Prostate gland (tissue), 2 donors: Measurements from ENCODE around the gene TNFAIP8. TPM values are rescaled to one million over a fixed set of nuclear protein-coding genes. Genes with fewer than 3 reads are reported as not detected.

Experiments used
- DNase-seq: peaks from one replicate; pipeline ENCODE4 v3.0.0-alpha.2; 2019; ENCODE audit warnings: low spot score
- H3K27ac ChIP-seq, 2 donors: fragments of 200-600 bp; sonication (generic); 2 replicates each; pipeline ENCODE4 v1.5.1; 2017 to 2019
- H3K27me3 ChIP-seq: fragments of 200-600 bp; sonication (generic); replicated peaks from 2 replicates; pipeline ENCODE4 v1.5.1; 2019; ENCODE audit not compliant: insufficient read depth
- H3K36me3 ChIP-seq, 2 donors: fragments of 200-600 bp; sonication (generic); 1 replicate in 1 of 2; 2 replicates in 1 of 2; pipeline versions ENCODE4 v1.5.1 to v1.8.1; 2017 to 2019
- H3K4me1 ChIP-seq: fragments of 200-600 bp; sonication (generic); replicated peaks from 2 replicates; pipeline ENCODE4 v1.5.1; 2019
- H3K4me3 ChIP-seq, 2 donors: fragments of 200-600 bp; sonication (generic); 2 replicates each; pipeline ENCODE4 v1.5.1; 2017 to 2019
- H3K9me3 ChIP-seq: fragments of 200-600 bp; sonication (generic); 2 replicates; pipeline ENCODE4 v1.5.1; 2017
- CTCF ChIP-seq, 4 experiments: fragments of 200-600 bp in 2 of 4; fragments of 450-650 bp in 2 of 4; sonication (generic) in 2 of 4; IDR thresholded peaks; 1 replicate in 3 of 4; 2 replicates in 1 of 4; pipeline ENCODE4 v1.5.1; 2016 to 2019; ENCODE audit warnings: antibody characterized with exemption in 4 of 4, mild to moderate bottlenecking in 2 of 4, moderate library complexity in 2 of 4
- POLR2A ChIP-seq: fragments of 450-650 bp; IDR thresholded peaks from one replicate; pipeline ENCODE4 v1.6.1; 2016; ENCODE audit warnings: antibody characterized with exemption, mild to moderate bottlenecking
- POLR2AphosphoS5 ChIP-seq: sonication (generic); formaldehyde crosslinking; IDR thresholded peaks from one replicate; pipeline ENCODE4 v1.6.1; 2017; ENCODE audit warnings: antibody characterized with exemption
- WGBS: methylation state at CpG from one replicate; pipeline ENCODE4 v1.1.5; 2018; 5-methylcytosine and 5-hydroxymethylcytosine counted together
- intact Hi-C: fragments of 100-400 bp; cut with DNase I; formaldehyde crosslinking; loops from one replicate; pipeline ENCODE4 v1.14.2; 2022
- total RNA-seq, 2 donors: library from RNA; depleted of rRNA; stranded (reverse); fragments of >200 nt; gene quantifications; one replicate each; pipeline ENCODE4 v1.1.0, GENCODE V29; 2016

Gene TNFAIP8
- total RNA-seq, 2 donors from 2014 or later = 21.6 to 40.0 TPM

DNA sequence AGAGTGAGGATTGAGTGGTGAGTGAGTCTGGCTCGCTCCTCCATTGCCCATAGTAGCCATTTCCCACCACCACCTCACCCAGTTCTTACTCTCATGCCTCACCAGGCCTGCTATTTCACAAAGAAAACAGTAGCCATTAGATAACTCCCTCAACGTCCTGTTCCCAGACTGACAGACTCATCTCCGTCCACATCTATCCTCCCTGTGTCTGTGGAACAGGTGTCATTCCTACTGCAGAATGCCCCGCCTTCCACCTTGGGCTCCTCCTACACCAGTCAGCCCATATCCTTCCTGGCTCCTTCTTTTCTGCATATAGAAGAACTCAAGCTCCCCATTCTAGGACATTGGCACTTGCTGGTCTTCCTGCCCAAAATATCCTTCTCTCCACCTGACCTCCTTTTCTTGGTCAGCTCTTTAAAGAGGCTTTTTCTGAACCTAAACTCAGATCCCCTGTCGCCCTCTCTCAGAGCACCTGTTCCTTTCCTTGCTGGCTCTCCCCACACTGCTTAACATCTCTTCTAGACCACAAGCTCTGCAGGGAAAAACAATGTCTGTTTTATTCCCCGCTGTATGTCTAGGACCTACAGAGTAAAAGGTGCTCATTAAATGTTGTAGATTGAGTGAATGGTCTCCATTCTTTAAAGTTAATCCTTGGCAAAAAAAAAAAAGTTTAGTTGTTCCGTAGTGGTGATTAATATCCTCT, 3.2 kb downstream of the TNFAIP8 start:
- Histone ChIP-seq H3K36me3 (no peaks in the 10 kb centered on the region), H3K9me3 (no peaks in the 10 kb centered on the region), H3K27ac (no peak overlapping the region), H3K27me3 (no peaks in the 10 kb centered on the region), H3K4me3 (no peak overlapping the region), H3K4me1 (no peaks in the 10 kb centered on the region)
- WGBS = 92% methylated on average over 7 of the region's 7 CpGs
- no peak for DNase-seq
- intact Hi-C loops = loop anchor here (5.0 kb wide), 1 partner anchor 53 kb away; no protein-coding TSS in a partner anchor
- TF ChIP-seq CTCF (IDR thresholded peaks at IDR 0.05) (no peak), POLR2A (no peak)

GRCh38 chr5:119359737-119360413, 4.1 kb downstream of the TNFAIP8 start:
- Histone ChIP-seq H3K36me3 (no peaks in the 10 kb centered on the region), H3K27ac (no peak overlapping the region), H3K4me3 (no peak overlapping the region), H3K9me3 (no peaks in the 10 kb centered on the region), H3K27me3 (no peaks in the 10 kb centered on the region), H3K4me1 (no peaks in the 10 kb centered on the region)
- intact Hi-C loops = loop anchor here (5.0 kb wide), 1 partner anchor 52 kb away; no protein-coding TSS in a partner anchor
- TF ChIP-seq CTCF (IDR thresholded peaks at IDR 0.05) (no peak), POLR2A (no peak), POLR2AphosphoS5 (no peak)
- 53% methylated on average over 4 of the region's 4 CpGs for WGBS
- DNase-seq = no peak

GRCh38 chr5:119360905-119361593, 5.2 kb downstream of the TNFAIP8 start:
- Histone ChIP-seq H3K27me3 (no peaks in the 10 kb centered on the region), H3K4me3 (no peak overlapping the region), H3K9me3 (no peaks in the 10 kb centered on the region), H3K4me1 (no peaks in the 10 kb centered on the region), H3K27ac (no peak overlapping the region), H3K36me3 (no peaks in the 10 kb centered on the region)
- 90% methylated on average over 5 of the region's 5 CpGs for WGBS
- intact Hi-C loops = no loop called here
- DNase-seq = no peak
- TF ChIP-seq POLR2A = no peak
- TF ChIP-seq CTCF (IDR thresholded peaks at IDR 0.05) = no peak
- TF ChIP-seq POLR2AphosphoS5 = no peak

DNA sequence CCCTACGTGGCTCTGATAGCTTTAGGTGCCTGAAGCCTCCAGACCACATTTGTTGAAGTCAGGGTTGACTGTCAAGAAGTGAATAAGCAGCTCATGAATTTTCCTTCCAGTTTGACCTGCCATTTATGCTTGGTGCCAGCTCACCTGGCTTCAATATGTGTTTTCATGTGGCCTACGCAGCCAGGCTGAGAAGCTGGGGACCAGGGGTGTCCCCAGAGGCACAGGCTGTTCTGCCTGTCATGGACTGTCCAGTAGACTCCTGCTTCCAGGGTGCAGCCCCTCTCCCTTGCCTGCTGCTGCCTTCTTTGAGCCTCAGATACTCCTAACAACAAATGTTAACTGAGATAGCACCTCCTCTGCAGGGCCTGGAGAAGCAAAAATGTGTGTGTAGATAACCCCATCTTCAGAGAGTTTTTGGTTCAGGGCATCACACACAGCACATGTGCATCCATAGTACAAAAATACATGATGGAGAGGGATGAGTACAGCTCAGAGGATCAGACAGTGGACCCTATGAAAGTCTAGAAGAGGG, 5.8 kb downstream of the TNFAIP8 start:
- Histone ChIP-seq H3K36me3 (no peaks in the 10 kb centered on the region), H3K27me3 (no peaks in the 10 kb centered on the region), H3K4me3 (no peak overlapping the region), H3K4me1 (no peaks in the 10 kb centered on the region), H3K27ac (no peak overlapping the region), H3K9me3 (no peaks in the 10 kb centered on the region)
- WGBS = 89% methylated on average over 2 of the region's 2 CpGs
- DNase-seq = no peak
- TF ChIP-seq POLR2A = no peak
- TF ChIP-seq CTCF (IDR thresholded peaks at IDR 0.05) = no peak
- TF ChIP-seq POLR2AphosphoS5 = no peak
- intact Hi-C loops = no loop called here
